GM13977 (cell line): ENCODE measurements around the gene HAO2.

Experiments used
- DNase-seq: peaks from one replicate; pipeline ENCODE4 v3.0.0; 2012; ENCODE audit warnings: low spot score
- CTCF ChIP-seq: IDR thresholded peaks from 2 replicates; pipeline ENCODE4 v1.5.1; 2012; ENCODE audit warnings: mild to moderate bottlenecking, control low read depth; ENCODE audit not compliant: insufficient read depth; ENCODE audit errors: extremely low read depth, missing control alignments
- in situ Hi-C: fragments of 300-500 bp; cut with MboI; formaldehyde crosslinking; loops from one replicate; pipeline ENCODE4 v1.12.0; 2022; ENCODE audit warnings: low sequenced_read_pairs, low pct_unique_long_range_greater_than_20kb, mixed read lengths, inconsistent platforms; ENCODE audit not compliant: unreplicated experiment

HAO2 gene

GRCh38 chr1:119396982-119397381 is 28.4 kb downstream of the HAO2 start:
- in situ Hi-C loops = no loop called here
- TF ChIP-seq CTCF = no peak
- no peak for DNase-seq

GRCh38 chr1:119397986-119398385 is 29.4 kb downstream of the HAO2 start:
- in situ Hi-C loops = no loop called here
- no peak for DNase-seq
- no peak for TF ChIP-seq CTCF

GRCh38 chr1:119404736-119405135 is 36.2 kb downstream of the HAO2 start:
- TF ChIP-seq CTCF = no peak
- in situ Hi-C loops = no loop called here
- no peak for DNase-seq

- TF ChIP-seq CTCF = no peak
- no peak for DNase-seq
- in situ Hi-C loops = no loop called here
Measured at GRCh38 chr1:119409731-119410130, 41.1 kb downstream of the HAO2 start.

- TF ChIP-seq CTCF = no peak
- no peak for DNase-seq
- in situ Hi-C loops = no loop called here
Measured at GRCh38 chr1:119410961-119411360, 42.4 kb downstream of the HAO2 start.

GRCh38 chr1:119414950-119415349 is 46.4 kb downstream of the HAO2 start, which contains the start of gene HSD3B2:
Gene HSD3B2 (plus strand): TSS chr1:119415150. CDS start chr1:119415420, 270 bp downstream.
- no peak for TF ChIP-seq CTCF
- DNase-seq = no peak
- in situ Hi-C loops = no loop called here
